Tongue (tissue), 2 donors: ENCODE data around the gene DYRK1A. TPM values are rescaled to one million over a fixed set of nuclear protein-coding genes. Genes with fewer than 3 reads are reported as not detected.

ENCODE experiments used
- DNase-seq: peaks from one replicate; pipeline ENCODE4 v3.0.0-alpha.2; 2015
- total RNA-seq: library from RNA; depleted of rRNA; stranded (reverse); fragments of >200 nt; gene quantifications from one replicate; pipeline ENCODE4 v1.2.3, GENCODE V29; 2014

DYRK1A gene
- total RNA-seq, 1 donor from 2014 or later: 150 TPM

GRCh38 chr21:37450445-37450941 is 83.9 kb downstream of the DYRK1A start:
- no peak for DNase-seq

- no peak for DNase-seq
These were observed 84.9 kb downstream of the DYRK1A start for GRCh38 chr21:37451446-37451845.

DNA sequence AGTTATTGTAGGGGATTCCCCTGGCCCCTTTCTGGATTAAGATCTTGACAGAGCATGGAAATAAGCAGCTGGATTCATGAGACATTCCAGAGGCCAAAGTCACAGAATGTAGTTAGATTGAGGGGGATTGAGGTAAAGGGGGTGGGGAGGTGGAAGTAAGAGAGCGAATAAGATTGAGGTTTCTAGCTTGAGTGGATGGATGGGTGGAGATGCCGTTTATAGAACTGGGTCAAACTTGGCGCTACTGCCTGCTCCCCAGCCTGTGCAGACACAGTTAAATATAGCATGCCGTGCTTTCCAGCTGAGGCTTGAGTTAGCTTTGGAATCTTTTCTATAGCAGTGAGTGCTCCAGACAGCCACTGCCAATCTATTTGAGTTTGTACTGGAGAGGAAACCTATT is 85.7 kb downstream of the DYRK1A start:
- DNase-seq: peak; percentile 87

- no peak for DNase-seq
These were observed 86.8 kb downstream of the DYRK1A start for GRCh38 chr21:37453350-37453749.

DNA sequence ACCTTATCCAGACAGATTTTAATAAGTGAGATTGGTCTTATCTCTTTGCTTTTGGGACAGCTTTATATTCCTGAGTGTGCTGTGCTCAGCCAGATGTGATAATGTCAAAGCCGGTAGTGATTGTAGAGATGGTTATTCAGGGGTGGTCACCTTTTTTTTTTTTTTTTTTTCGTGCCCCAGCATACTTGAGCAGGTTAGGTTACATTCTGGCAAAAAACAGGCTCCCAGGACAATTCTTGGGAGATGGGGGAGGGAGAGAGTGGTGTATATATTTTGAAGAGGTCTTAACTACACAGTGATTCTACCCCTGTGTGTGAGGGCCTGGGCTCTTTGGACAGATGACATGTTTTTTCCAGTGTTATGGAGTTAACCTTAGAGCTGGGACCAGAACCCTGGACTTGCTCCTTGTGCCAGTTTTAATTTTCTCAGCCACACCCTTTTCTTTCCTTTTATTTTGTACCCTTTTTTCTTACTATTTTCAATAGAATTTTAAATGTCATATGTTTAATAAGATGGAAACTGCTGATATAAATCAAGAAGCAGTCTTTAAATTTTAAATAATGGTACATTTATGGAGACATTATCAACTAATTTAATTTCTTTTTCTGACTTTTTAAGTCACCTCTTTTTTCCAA is 88.4 kb downstream of the DYRK1A start:
- DNase-seq: no peak

- peak; percentile 40 for DNase-seq
These were observed 88.9 kb downstream of the DYRK1A start for GRCh38 chr21:37455504-37455911.

- DNase-seq: peak; percentile 32
These were observed 92.2 kb downstream of the DYRK1A start for GRCh38 chr21:37458669-37459276.

DNA sequence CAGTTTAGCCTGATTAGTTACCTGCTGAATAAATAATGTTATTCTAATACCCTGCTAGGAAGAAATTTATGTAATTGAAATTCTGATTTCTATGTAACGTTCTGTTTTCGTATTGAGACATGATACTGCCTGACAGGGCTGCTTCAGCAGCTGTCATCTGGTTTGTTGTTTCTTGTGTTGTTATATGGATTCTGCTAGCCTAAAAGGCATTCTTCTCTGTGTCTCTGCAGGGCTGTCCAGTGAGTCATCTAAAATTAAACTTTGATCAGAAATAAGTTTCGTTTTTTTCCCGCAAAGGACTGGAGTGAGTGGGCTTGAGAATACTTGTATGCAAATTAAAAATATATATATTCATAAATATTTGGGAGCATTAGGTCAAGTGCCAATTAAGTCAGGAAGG is 93.0 kb downstream of the DYRK1A start:
- DNase-seq: no peak

DNA sequence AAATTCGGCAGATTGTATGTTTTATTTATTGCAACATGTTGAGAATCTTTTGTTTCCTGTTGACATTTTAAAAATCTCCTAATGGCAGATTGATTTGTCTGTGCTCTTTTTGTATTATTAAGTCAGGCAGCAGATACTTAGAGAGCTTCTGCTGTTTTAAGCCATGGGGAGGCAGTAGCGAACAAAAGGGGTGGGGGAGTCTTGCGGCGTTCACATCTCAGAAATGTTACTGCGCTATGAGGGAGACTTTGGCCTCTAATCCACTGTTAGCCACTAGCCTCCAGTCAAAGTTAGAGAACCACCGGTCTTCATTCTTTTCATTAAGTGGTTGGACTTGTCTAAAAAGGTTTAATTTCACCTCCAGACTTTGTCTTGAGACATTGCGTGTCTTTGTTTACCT is 93.6 kb downstream of the DYRK1A start:
- DNase-seq: no peak

GRCh38 chr21:37461479-37461878 is 94.9 kb downstream of the DYRK1A start:
- DNase-seq: no peak

DNA sequence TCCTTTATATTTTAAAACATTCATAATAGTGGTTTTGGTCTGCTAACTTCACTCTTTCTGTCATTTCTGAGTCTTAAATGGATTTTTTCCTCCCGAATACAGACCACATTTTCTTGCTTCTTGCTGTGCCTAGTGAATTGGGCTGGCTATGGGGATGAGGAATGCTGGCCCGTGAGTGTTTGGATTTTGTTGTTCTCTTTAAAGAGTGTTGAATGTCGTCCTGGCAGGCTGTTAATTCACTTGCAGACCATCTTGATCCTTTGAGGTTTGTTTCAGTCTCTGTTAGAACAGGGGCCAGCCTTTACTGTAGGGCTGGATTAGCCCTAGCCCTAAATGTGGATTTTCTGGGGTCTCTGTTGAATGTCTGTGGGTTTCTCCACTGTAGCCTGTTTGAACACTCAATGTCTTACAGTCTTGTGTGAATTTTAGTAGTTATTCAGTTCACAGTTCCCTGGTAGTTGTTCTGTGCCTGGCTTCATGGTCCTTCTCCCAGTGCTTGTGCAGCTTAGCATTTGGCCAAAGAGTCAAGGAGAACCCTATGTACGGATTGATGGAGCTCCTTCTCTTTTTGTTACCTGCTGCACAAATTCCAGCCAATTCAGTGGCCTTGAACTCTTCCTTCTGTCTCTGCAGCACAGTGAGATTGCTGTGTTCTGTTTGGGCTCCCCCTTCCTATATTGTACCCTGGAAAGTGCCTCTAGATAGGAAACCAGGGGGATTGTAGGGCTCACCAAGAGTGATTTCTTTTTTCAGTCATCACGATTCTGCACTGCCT is 95.7 kb downstream of the DYRK1A start:
- no peak for DNase-seq

DNA sequence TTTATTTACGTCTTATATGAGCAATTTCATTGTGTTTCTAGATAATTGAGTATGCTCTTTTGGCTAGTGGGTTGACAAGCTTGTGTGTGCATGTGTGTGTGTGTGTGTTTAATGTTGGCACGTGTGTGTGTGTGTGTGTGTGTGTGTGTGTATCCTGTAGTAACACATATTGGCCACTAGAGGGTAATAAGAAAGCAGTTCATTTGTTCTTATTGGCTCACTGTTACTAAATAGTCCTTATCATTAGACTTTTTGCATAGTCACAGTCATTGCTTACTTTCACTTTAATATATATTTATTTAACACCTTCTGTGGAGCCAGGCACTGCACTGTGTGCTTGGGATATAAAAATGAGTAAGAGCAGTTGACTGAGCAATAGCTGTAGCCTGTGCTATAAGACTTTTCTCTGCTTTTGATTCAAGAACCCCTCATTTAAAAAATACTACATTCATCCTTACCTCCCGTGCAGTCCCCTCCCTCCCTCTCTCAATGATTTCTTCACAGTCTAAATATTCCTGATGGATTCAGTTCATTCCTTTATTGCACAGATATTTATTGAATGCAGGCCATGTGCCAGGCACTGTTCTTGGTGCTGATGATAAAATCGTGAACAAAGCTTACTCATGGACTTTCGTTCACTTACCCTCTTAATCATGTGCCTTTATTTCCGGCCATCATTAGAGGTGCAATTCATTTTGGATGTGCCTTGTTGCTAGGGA is 96.7 kb downstream of the DYRK1A start:
- peak; percentile 46 for DNase-seq

DNA sequence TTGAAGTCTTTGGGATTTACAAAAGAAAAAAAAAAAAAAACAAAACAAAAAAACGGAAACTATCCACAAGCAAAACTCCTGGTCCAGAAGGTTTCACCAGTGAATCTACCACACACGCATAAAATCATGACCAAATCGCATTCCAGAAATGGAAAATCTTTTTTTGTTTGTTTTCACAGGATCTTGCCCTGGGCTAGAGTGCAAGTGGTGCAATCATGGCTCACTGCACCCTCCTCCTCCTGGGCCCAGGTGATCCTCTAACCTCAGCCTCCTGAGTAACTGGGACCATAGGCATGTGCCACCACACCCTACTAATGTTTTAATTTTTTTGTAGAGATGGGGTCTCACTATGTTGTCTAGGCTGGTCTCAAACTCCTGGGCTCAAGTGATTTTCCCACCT is 100.5 kb downstream of the DYRK1A start:
- DNase-seq: no peak

- DNase-seq: no peak
These were observed 102.3 kb downstream of the DYRK1A start for GRCh38 chr21:37468909-37469308.

DNA sequence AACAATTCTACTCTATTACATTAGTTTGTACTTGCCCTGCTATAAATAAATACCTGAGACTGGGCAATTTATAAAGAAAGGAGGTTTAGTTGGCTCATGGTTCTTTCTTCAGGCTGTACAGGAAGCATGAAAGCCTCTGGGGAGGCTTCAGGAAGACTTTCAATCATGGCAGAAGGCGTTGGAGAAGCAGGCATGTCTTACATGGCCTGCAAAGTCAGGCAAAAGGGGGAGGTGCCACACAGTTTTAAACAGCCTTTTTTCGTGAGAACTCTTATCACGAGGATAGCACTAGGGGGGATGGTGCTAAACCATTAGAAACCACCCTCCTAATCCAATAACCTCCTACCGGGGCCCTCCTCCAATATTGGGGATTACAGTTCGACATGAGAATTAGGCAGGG is 102.9 kb downstream of the DYRK1A start:
- DNase-seq: no peak

DNA sequence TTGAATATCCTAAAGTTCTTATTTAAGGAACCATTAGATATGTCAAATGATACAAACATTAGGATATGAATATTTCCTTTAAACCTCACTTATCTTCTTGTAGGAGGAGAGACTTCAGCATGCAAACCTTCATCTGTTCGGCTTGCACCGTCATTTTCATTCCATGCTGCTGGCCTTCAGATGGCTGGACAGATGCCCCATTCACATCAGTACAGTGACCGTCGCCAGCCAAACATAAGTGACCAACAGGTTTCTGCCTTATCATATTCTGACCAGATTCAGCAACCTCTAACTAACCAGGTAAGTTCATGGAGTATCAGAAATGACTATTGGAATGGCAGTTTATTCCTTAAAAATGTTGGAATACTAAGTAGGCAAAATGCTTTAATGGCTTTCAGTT is 106.0 kb downstream of the DYRK1A start:
- DNase-seq: no peak

GRCh38 chr21:37473491-37473890 is 106.9 kb downstream of the DYRK1A start:
- no peak for DNase-seq

- DNase-seq: no peak
These were observed 107.8 kb downstream of the DYRK1A start for GRCh38 chr21:37474342-37474741.

DNA sequence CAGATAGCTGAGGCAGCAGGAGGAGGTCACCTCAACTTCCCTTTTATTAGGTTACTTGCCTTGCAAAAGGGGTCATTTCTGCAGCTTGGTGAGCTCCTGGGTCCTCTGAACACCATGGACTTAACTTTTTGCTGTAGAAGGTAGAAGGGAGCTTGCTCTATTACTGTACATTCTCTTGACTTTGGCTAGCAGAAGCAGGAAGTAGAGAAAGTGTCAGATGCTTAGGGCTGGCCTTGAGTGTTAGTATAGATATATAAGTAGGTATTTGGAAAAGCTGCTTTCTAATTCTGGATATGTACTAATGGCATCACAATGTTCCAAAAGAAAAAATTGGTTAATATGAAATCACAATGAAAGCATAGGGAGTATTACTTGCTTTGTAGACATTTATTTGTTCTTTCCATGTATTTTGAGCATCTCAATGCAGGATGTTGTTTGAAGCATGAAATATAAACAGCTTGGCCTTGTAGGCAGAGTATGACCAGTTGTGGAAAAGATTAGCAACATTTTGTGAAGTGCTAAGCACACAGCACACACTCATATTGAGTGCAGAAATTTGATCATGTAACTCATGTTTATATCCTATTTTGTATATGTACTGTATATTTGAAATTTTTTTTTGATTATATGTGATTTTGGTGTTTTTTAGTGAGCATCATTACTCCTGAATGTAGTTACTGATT is 108.8 kb downstream of the DYRK1A start:
- no peak for DNase-seq

DNA sequence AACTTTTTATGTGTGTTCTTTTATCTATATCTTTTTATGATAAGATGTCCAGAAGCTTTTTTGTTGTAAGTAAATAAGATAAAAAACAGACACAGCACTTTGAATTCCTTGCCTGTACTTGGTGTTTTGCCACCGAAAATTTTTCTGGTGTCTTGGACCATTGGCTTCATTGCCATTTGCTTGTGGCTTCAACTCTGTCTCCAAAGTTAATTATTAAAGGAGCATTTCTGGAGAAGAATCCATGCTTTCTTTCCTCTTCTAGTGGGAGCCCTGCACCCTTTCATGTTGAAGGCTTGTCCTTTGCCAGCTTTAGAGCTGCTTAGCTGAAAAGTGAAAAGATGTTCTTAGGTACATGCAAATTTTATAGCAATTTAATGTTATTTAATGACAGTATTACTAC is 112.2 kb downstream of the DYRK1A start:
- DNase-seq: no peak

- DNase-seq: no peak
These were observed 117.2 kb downstream of the DYRK1A start for GRCh38 chr21:37483776-37484175.
